ENCODE results near the gene MRPL14. TPM values are rescaled to one million over a fixed set of nuclear protein-coding genes. Genes with fewer than 3 reads are reported as not detected.

Gene MRPL14
- total RNA-seq: 38.8 TPM
- long read RNA-seq, transcript MRPL14-201 (3 exons, 959 nt): major isoform, 58 of 64 reads
- long read RNA-seq, partial matches to known transcripts: 3 of 64 reads
- long read RNA-seq, other reads (novel, unspliced or antisense): 3 of 64 reads

- DNase-seq (peak; percentile 96), ATAC-seq (peak; percentile 95)
- intact Hi-C loops (cut with micrococcal nuclease): no loop called here
Measured at GRCh38 chr6:44127186-44128019, at the start of gene MRPL14, which contains the start of gene TMEM63B. TSS of gene MRPL14 (minus strand) at chr6:44127452. CDS start at chr6:44116611, 10,841 bp downstream. TSS of gene TMEM63B (plus strand) at chr6:44127554. CDS start at chr6:44134585, 7,031 bp downstream.

DNA sequence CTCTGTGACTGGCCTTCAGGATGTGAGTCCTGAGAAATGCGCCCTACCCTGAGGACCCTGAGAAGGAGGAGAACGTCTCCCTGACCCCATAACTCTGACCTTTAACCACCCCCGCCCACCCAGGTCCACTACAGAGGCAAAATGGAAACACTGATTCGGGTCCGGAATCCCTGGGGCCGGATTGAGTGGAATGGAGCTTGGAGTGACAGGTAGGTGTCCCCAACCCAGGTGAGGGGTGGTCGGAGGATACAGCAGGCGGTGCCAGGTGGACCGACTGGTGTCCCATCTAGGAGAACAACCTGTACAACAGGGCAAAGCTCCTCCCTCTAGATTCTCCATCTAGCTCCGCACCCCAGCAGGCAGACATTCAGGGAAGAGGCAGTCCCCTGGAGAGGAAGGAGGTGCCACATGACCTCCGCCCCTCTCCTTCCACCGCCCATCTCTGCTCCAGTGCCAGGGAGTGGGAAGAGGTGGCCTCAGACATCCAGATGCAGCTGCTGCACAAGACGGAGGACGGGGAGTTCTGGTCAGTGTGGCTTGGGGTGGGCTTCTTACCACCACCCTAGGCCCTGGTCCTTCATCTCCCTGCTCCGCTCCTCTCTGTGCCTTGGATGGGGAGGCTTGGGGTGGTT lies 49.0 kb upstream of the MRPL14 start:
- ATAC-seq (no peak), DNase-seq (peak; percentile 24)
- intact Hi-C loops (cut with micrococcal nuclease): no loop called here

DNA sequence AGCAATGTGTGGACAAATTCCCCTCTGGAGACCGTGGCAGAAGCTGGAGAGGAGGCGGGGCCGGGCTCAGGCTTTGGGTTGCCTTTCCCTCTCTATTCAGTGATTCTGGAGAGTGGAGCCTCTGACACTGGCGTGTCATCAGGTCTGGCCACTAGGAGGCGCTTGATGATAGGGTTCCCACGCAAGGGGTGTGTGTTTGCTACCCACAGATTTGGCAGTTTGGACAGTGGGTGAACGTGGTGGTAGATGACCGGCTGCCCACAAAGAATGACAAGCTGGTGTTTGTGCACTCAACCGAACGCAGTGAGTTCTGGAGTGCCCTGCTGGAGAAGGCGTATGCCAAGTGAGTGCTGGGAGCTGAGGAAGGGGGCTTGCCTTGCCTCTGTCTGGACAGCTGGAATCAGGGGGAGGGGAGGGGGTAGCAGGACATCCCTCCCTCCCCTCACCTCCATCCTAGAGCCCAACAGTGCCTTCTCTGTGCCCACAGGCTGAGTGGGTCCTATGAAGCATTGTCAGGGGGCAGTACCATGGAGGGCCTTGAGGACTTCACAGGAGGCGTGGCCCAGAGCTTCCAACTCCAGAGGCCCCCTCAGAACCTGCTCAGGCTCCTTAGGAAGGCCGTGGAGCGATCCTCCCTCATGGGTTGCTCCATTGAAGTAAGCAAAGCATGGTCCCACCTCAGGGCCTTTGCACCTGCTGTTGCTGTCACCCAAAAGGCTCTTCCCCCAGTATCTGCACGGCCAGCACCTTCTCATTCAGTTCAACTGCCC lies 45.7 kb upstream of the MRPL14 start:
- DNase-seq (peak; percentile 90), ATAC-seq (peak; percentile 94)
- intact Hi-C loops (cut with micrococcal nuclease): loop anchor here (2.0 kb wide), 1 partner anchor 64 kb away; no protein-coding TSS in a partner anchor

DNA sequence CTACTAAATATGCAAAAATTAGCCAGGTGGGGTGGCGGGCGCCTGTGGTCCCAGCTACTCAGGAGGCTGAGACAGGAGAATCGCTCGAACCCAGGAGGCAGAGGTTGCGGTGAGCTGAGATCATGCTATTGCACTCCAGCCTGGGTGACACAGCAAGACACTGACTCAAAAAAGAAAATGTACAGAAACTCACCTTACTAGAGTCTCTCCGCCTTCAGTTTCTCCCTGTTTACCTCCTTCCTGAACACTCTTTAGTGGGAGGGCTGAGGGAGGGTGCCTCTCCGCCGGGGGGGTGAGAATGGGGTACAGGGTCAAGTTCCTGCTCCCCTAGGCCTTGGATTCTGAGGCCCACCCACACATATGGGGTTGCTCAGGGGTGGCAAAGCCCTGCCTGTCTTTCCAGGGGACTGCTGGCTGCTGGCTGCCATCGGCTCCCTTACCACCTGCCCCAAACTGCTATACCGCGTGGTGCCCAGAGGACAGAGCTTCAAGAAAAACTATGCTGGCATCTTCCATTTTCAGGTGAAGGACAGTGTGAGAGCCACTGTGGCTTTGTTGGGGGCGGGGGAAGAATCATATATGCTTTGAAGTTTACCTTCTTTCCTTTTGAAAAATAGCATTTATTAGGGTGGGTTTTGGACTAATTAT lies 44.8 kb upstream of the MRPL14 start:
- peak; percentile 21 for DNase-seq
- no peak for ATAC-seq
- intact Hi-C loops (cut with micrococcal nuclease): loop anchor here (2.0 kb wide), 1 partner anchor 65 kb away; no protein-coding TSS in a partner anchor

- intact Hi-C loops (cut with micrococcal nuclease): no loop called here
Measured at GRCh38 chr6:44169886-44170570, 42.8 kb upstream of the MRPL14 start.

DNA sequence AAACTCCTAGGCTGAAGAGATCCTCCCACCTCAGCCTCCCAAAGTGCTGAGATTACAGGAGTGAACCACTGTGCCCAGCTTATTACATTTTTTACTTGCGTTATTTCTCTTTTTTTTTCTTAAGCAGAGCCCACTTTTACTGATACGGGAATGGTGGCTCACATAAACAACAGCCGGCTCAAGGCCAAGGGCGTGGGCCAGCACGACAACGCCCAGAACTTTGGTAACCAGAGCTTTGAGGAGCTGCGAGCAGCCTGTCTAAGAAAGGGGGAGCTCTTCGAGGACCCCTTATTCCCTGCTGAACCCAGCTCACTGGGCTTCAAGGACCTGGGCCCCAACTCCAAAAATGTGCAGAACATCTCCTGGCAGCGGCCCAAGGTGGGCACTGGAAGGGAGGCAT lies 41.9 kb upstream of the MRPL14 start:
- intact Hi-C loops (cut with micrococcal nuclease): no loop called here
- DNase-seq: peak; percentile 52
- ATAC-seq: no peak

More at GRCh38 chr6:44169886-44170570, 42.8 kb upstream of the MRPL14 start:
- DNase-seq (no peak), ATAC-seq (no peak)

DNA sequence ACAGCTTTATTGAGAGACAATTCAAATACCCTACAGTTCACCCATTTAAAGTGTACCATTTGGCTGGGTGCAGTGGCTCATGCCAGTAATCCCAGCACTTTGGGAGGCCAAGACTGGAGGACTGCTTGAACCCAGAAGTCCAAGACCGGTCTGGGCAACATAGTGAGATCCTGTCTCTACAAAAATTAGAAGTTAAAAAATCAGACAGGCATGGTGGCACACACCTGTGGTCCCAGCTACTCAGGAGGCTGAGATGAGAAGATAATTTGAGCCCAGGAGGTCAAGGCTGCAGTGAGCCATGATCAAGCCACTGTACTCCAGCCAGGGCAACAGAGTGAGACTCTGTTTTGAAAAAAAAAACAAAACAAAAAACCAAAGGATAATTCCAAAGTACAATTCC lies 40.3 kb upstream of the MRPL14 start:
- intact Hi-C loops (cut with micrococcal nuclease): no loop called here
- ATAC-seq (no peak), DNase-seq (no peak)

- ATAC-seq (no peak), DNase-seq (peak; percentile 21)
- intact Hi-C loops (cut with micrococcal nuclease): no loop called here
Measured at GRCh38 chr6:44166591-44167184, 39.4 kb upstream of the MRPL14 start.

- intact Hi-C loops (cut with micrococcal nuclease): no loop called here
- DNase-seq: no peak
- no peak for ATAC-seq
Measured at GRCh38 chr6:44166116-44166515, 38.9 kb upstream of the MRPL14 start.

GRCh38 chr6:44162876-44163625 lies 35.8 kb upstream of the MRPL14 start:
- DNase-seq: no peak
- intact Hi-C loops (cut with micrococcal nuclease): no loop called here
- no peak for ATAC-seq

DNA sequence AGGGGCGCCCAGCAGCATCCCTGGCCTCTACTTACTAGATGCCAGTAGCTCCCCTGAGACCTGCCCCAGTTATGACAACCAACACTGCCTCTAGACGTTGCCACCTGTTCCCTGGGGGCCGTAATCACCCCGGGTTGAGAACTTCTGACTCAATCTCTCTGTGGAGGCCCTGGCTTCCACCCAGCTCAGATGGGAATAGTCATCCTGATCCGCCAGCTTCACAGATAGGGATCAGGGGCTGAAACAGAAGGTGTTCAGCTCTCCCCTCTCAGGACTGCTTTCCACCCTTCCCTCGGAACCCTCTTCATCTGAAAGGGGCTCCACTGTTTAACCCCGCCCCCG lies 34.7 kb upstream of the MRPL14 start:
- intact Hi-C loops (cut with micrococcal nuclease): no loop called here
- no peak for DNase-seq
- no peak for ATAC-seq

GRCh38 chr6:44158770-44159228 lies 31.5 kb upstream of the MRPL14 start, which contains the start of gene CAPN11:
TSS of gene CAPN11 (plus strand) at chr6:44158820. CDS start at chr6:44158849, 29 bp downstream.
- DNase-seq (no peak), ATAC-seq (no peak)
- intact Hi-C loops (cut with micrococcal nuclease): no loop called here

GRCh38 chr6:44157152-44157521 lies 29.9 kb upstream of the MRPL14 start:
- ATAC-seq: no peak
- intact Hi-C loops (cut with micrococcal nuclease): no loop called here

GRCh38 chr6:44156494-44157151 lies 29.4 kb upstream of the MRPL14 start:
- intact Hi-C loops (cut with micrococcal nuclease): no loop called here
- ATAC-seq: no peak
- DNase-seq: no peak

More at GRCh38 chr6:44157152-44157521, 29.9 kb upstream of the MRPL14 start:
- DNase-seq: no peak

DNA sequence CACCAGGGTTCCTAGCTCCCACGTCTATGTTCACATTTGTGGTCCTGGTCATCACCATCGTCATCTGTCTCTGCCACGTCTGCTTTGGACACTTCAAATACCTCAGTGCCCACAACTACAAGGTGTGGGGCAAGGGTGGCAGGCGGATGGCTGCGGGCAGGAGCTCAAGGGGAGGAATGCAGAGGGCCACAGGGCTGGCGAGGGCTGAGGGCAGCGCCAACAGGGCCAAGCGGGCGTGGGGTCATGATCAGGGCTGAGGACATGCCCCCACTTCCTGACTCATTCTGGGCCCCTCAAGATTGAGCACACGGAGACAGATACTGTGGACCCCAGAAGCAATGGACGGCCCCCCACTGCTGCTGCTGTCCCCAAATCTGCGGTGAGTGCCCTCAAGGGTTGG lies 26.8 kb upstream of the MRPL14 start:
- DNase-seq: no peak
- intact Hi-C loops (cut with micrococcal nuclease): loop anchor here (5.0 kb wide), 1 partner anchor 57 kb away; no protein-coding TSS in a partner anchor
- ATAC-seq: no peak

GRCh38 chr6:44152533-44152932 lies 25.3 kb upstream of the MRPL14 start:
- no peak for ATAC-seq

GRCh38 chr6:44152109-44152461 lies 24.8 kb upstream of the MRPL14 start:
- intact Hi-C loops (cut with micrococcal nuclease): loop anchor here (5.0 kb wide), 1 partner anchor 55 kb away; no protein-coding TSS in a partner anchor
- DNase-seq: no peak
- ATAC-seq: no peak

More at GRCh38 chr6:44152533-44152932, 25.3 kb upstream of the MRPL14 start:
- DNase-seq: no peak
- intact Hi-C loops (cut with micrococcal nuclease): loop anchor here (5.0 kb wide), 1 partner anchor 55 kb away; no protein-coding TSS in a partner anchor
